SKM-1 treated with dmso at 0.1 percent for 144 hours (cell line): ENCODE results near the gene NOS1.

Experiments used
- DNase-seq: peaks from one replicate; lab custom pipeline; 2025; ENCODE audit not compliant: unreplicated experiment; lab: John Stamatoyannopoulos, UW

Gene NOS1

GRCh38 chr12:117363953-117364486 is 2.6 kb upstream of the NOS1 start:
- DNase-seq = no peak

GRCh38 chr12:117363056-117363662 is 1.7 kb upstream of the NOS1 start:
- DNase-seq = no peak

GRCh38 chr12:117362391-117362790 is 965 bp upstream of the NOS1 start:
- DNase-seq = no peak

GRCh38 chr12:117361905-117362304 is 479 bp upstream of the NOS1 start:
- DNase-seq = no peak

- no peak for DNase-seq
Measured at GRCh38 chr12:117360551-117361346, 677 bp downstream of the NOS1 start.

- no peak for DNase-seq
Measured at GRCh38 chr12:117360222-117360550, 1.2 kb downstream of the NOS1 start.

DNA sequence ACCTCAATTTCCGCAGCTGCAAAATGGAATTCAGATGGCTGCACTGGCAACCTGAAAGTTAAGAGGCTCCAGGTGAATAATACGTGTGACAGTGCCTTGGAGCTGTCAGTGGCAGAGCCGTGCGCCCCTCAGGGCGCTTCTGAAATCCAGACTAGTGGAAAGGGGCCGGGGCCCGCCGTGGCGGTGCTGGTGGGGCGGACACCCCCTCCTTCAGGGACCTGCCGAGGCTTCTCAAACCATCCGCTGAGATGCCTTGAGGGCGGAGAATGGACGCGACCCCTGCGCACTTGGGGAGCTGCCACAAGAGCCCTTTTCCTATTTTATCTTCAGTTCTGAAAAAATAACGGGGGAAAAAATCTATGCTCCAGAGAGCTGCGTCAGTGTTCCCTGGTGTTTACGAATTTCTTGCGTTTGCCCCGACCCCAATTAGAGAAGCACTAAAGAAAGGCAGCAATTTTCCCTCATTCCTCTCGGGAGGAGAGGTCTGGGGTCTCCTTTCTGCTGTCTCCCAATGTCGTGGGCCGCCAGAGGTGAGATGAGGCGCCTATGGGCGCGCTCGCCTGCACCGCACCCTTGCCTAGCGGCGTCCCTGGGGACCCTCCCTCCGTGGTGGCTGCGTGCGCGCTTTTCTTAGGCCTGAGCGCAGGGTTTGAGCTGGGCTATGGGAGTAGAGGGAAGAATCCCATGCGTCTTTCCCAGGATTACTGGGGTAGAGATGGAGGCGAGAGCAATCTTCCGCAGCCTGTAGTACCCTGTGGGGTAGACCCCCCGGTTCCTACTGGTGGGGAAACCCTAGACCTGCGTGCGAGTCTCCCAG is 2.2 kb downstream of the NOS1 start:
- DNase-seq = no peak

DNA sequence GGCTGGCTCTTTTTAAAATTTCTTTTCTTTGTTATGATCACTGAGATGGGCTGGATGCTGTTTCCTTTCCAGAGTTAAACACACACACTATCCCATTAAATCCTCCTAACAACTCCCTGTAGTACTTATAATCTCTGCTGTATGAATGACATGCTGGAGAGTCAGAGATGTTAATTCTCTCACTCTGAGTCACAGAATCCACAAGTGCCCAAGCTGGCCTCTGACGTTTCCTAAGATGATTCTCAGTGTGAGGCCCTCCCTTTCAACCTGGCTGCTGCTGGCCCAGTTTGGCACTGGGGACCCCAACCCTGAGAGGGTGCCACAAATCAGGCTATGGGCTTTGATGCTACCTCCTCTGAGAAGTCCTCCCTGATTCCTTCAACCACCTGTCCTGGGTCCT is 5.4 kb downstream of the NOS1 start:
- no peak for DNase-seq

DNA sequence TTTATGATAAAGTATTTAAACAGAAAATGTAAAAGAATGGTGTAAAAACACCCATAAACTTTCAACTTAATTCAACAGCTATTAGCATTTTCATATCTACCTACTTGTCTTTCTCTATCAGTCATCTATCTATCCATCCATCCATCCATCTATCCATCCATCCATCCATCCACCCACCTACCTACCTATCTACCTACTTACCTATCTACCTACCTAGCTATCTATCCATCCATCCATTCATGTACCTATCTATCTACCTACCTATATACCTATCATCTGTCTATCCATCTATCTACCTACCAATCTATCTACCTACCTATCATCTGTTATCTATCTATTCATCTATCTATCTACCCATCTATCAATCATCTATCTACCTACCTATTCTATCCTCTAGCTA is 8.5 kb downstream of the NOS1 start:
- no peak for DNase-seq

DNA sequence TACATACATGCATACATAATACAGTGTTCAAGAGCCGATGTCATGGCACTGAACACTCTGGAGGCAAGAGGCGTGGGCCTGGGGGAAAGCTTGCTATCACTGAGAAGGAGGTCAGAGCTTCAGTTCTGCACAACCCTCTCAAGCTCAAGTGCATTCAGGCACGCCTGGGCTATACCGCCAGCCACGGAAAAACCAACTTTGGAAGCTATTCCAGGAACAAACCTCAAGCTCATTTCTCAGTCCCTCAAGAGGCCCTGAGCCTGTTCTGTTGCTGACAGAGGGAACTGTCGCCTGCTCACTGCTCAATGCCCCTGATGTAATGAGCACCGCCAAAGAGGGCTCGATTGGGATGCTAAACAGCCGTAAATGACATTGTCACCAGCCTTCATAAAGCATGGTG is 9.2 kb downstream of the NOS1 start:
- DNase-seq = no peak

DNA sequence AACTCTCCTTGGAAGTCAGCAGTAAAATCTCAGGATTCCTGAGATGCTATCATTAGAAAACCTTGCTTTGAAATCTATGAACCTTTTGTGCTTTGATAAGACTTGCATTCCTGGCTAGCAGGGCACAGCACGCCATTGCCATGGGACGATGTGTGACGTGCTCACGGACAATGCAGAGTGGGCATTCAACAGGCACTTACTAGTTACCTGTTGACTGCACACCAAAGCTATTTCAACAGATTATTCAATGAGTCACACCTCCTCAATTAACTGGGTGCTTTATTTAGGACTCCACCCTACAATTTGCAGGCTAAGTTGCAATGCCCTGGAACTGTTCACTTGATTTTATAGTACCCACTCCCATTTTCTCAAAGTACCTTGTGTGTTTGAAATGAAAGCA is 11.3 kb downstream of the NOS1 start:
- no peak for DNase-seq

DNA sequence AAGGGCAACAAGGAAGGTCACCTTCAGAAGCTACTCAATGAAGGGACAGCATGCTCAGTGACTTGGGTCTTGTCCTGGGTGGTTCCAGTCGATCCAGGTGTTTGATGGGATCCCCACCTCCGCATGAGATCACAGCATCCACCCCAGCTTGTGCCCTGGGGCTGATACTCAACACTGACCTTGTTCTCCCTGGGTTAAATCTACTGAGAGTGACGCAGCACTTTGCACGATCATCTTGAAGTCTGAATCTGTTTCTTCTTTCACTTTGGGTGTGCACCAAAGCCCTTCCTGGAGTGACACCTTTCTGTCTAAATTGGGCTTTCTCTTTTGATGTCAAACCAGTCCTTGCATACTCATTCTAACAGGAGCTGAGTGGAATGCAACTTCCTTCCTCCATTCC is 13.8 kb downstream of the NOS1 start:
- no peak for DNase-seq

DNA sequence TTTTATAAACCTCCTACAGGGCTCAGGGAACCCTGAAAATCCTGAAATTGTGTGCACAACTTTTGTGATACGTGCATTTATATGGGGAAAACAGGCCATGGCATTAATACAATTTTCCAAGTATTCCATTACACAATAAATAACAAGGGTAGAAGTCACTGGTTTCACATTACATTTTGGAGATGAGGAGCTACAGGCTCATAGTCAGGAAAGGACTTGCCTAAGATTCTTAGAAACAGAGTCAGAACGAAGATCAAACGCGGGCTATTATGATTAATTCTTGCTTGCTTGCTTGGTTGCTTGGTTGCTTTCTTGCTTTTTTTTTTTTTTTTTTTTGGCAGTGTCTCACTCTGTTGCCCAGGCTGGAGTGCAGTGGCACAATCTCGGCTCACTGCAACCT is 16.7 kb downstream of the NOS1 start:
- DNase-seq = no peak

- DNase-seq = no peak
Measured at GRCh38 chr12:117343849-117344248, 17.6 kb downstream of the NOS1 start.

DNA sequence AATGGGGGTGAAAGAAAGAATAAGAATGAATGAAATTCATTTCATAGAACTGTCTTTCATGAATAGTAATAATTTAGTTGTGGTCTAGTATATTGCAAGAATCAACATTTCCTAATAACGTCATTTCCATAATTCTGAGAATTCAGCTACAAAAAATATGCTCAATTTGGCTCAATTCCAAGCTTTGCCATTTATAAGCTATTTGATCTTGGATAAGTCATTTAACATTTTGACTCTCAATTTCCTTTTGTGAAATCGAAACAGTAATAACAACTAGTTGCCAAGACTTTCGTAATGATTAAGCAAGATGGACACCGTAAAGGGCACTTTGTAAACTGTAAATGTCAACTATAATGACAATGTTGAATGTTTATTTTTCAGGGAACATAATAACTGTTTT is 18.1 kb downstream of the NOS1 start:
- DNase-seq = no peak

DNA sequence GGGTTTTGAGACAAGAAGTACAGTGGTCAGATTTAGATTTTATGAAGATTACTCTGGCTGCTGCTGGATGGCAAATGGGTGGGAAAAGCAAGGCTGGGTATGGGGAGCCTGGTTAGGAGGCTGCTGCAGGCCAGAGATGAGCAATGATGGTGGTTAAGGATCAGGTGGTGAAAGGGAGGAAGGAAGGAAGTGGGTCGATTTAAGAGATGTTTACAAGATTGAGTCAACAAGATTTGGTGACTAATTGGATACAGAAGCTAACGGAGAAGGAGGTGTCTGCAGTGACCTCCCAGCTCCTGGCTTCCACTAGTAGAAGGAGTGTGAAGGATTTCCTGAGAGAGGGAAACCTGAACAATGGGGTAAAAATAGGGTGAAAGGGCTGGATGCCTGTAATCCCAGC is 18.7 kb downstream of the NOS1 start:
- DNase-seq = no peak

GRCh38 chr12:117342247-117342646 is 19.2 kb downstream of the NOS1 start:
- DNase-seq = no peak

DNA sequence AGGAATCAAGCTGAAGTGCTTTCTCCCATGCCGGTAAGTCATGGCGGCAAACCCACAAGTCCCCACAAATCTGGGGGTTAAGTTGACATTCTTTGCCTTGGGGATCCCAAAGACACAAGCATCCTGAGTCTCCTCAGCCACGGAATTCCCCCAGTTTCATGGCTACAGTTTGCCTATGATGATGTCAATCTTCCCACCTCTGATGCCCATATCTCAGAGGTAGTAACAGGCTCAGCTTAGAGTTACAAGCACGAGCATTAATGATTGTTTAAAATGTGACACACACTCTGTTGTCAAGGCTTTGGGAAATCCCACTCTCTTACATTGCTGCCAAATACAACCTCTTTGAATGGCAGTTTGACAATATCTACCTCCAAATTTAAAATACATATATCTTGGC is 22.3 kb downstream of the NOS1 start:
- no peak for DNase-seq

GRCh38 chr12:117334855-117335587 is 26.4 kb downstream of the NOS1 start:
- DNase-seq = no peak

GRCh38 chr12:117334051-117334450 is 27.4 kb downstream of the NOS1 start:
- no peak for DNase-seq

- DNase-seq = peak; percentile 0
Measured at GRCh38 chr12:117333331-117333881, 28.0 kb downstream of the NOS1 start.
